Mesendoderm (in vitro differentiated cells): ENCODE data around the gene AMMECR1L. TPM values are rescaled to one million over a fixed set of nuclear protein-coding genes. Genes with fewer than 3 reads are reported as not detected.
"Not testable (repeated sequence)": the region's sequence is repeated elsewhere in the genome, so short reads cannot be mapped to it uniquely, and the experiment has no call there.

ENCODE experiments used
- DNase-seq: peaks from one replicate; pipeline ENCODE4 v3.0.0; 2013
- H2AK5ac ChIP-seq: 2 replicates; pipeline ENCODE4 v1.6.1; 2013; ENCODE audit warnings: low read length, inconsistent platforms
- H2BK120ac ChIP-seq: 2 replicates; pipeline ENCODE4 v1.6.1; 2013; ENCODE audit warnings: low read depth, mild to moderate bottlenecking, low read length, moderate library complexity, mixed read lengths
- H2BK15ac ChIP-seq: replicated peaks from 2 replicates; pipeline ENCODE4 v1.6.1; 2013; ENCODE audit warnings: low read depth, mild to moderate bottlenecking, moderate library complexity
- H2BK5ac ChIP-seq: 2 replicates; pipeline ENCODE4 v1.6.1; 2013; ENCODE audit warnings: low read length, inconsistent platforms
- H3K18ac ChIP-seq: 2 replicates; pipeline ENCODE4 v1.6.1; 2013; ENCODE audit warnings: mild to moderate bottlenecking, low read length, mixed read lengths
- H3K23ac ChIP-seq: one replicate; pipeline ENCODE4 v1.6.1; 2013; ENCODE audit warnings: low read length
- H3K27ac ChIP-seq: 2 replicates; pipeline ENCODE4 v1.5.1; 2013; ENCODE audit warnings: low read depth, mild to moderate bottlenecking, inconsistent platforms, low read length, moderate library complexity
- H3K27me3 ChIP-seq: 2 replicates; pipeline ENCODE4 v1.6.1; 2013; ENCODE audit warnings: low read length, control low read depth, mild to moderate bottlenecking, inconsistent platforms; ENCODE audit not compliant: insufficient read depth, poor library complexity
- H3K36me3 ChIP-seq: 2 replicates; pipeline ENCODE4 v1.6.1; 2013; ENCODE audit warnings: low read length, inconsistent platforms; ENCODE audit not compliant: control insufficient read depth, insufficient read depth
- H3K4ac ChIP-seq: one replicate; pipeline ENCODE4 v1.6.1; 2013; ENCODE audit warnings: low read depth, mild to moderate bottlenecking, low read length, moderate library complexity
- H3K4me1 ChIP-seq: 2 replicates; pipeline ENCODE4 v1.6.1; 2013; ENCODE audit warnings: low read depth, low read length, inconsistent platforms; ENCODE audit not compliant: control insufficient read depth
- H3K4me2 ChIP-seq: 2 replicates; pipeline ENCODE4 v1.6.1; 2013; ENCODE audit warnings: low read length
- H3K4me3 ChIP-seq: 2 replicates; pipeline ENCODE4 v1.5.1; 2013; ENCODE audit warnings: mild to moderate bottlenecking, low read length
- H3K56ac ChIP-seq: one replicate; pipeline ENCODE4 v1.6.1; 2013; ENCODE audit warnings: low read length
- H3K79me1 ChIP-seq: 2 replicates; pipeline ENCODE4 v1.6.1; 2013; ENCODE audit warnings: low read length, inconsistent platforms
- H3K79me2 ChIP-seq: 2 replicates; pipeline ENCODE4 v1.6.1; 2013; ENCODE audit warnings: mild to moderate bottlenecking, low read length; ENCODE audit not compliant: control insufficient read depth, insufficient read depth
- H3K9ac ChIP-seq: 2 replicates; pipeline ENCODE4 v1.6.1; 2013; ENCODE audit warnings: low read length, inconsistent platforms
- H4K5ac ChIP-seq: one replicate; pipeline ENCODE4 v1.6.1; 2013; ENCODE audit warnings: low read length
- H4K8ac ChIP-seq: one replicate; pipeline ENCODE4 v1.6.1; 2013; ENCODE audit warnings: low read depth, mild to moderate bottlenecking, control low read depth, low read length, moderate library complexity
- WGBS: extraction: QIAGEN DNeasy Blood & Tissue Kit; methylation state at CpG from one replicate; pipeline ENCODE4 v1.1.7; 2013; ENCODE audit warnings: low lambda C conversion rate, missing lambda C conversion rate; ENCODE audit not compliant: insufficient coverage; ENCODE audit errors: extremely low coverage; 5-methylcytosine and 5-hydroxymethylcytosine counted together
- small RNA-seq: library from polyadenylated mRNA; stranded (forward); fragments of <200 nt; extraction: miRNeasy Mini kit (QIAGEN cat#:217004); gene quantifications from one replicate; pipeline ENCODE3, GENCODE V24; 2013; ENCODE audit not compliant: insufficient read depth

The AMMECR1L gene

GRCh38 chr2:127814677-127815076, 71.1 kb downstream of the AMMECR1L start:
- no peak overlapping the region for H2BK5ac ChIP-seq
- H4K8ac ChIP-seq, result no peak overlapping the region
- no peaks in the 10 kb centered on the region for H3K27me3 ChIP-seq
- H2BK120ac ChIP-seq, result no peak overlapping the region
- H3K27ac ChIP-seq, result no peak overlapping the region
- H3K4me3 ChIP-seq, result no peak overlapping the region
- H3K4me1 ChIP-seq, result no peaks in the 10 kb centered on the region
- H3K79me1 ChIP-seq, result no peaks in the 10 kb centered on the region
- H2BK15ac ChIP-seq, result no peak overlapping the region
- no peak overlapping the region for H3K56ac ChIP-seq
- WGBS, result no CpG with 5 or more reads among the region's 1 CpG
- DNase-seq, result no peak
- H3K23ac ChIP-seq, result no peak overlapping the region
- no peak overlapping the region for H2AK5ac ChIP-seq
- no peak overlapping the region for H3K18ac ChIP-seq
- no peak overlapping the region for H3K4ac ChIP-seq
- H3K9ac ChIP-seq, result no peak overlapping the region
- H4K5ac ChIP-seq, result no peak overlapping the region
- peaks cover 12% of the 10 kb centered on the region for H3K79me2 ChIP-seq
- no peaks in the 10 kb centered on the region for H3K36me3 ChIP-seq
- no peak overlapping the region for H3K4me2 ChIP-seq

- H2AK5ac ChIP-seq, H2BK15ac ChIP-seq, H3K4ac ChIP-seq, H3K27me3 ChIP-seq, H3K4me1 ChIP-seq, H3K9ac ChIP-seq, H3K36me3 ChIP-seq, H3K4me3 ChIP-seq, H3K79me1 ChIP-seq, H2BK120ac ChIP-seq, H3K4me2 ChIP-seq, DNase-seq, H3K18ac ChIP-seq, H3K56ac ChIP-seq, H2BK5ac ChIP-seq, H4K5ac ChIP-seq, H3K23ac ChIP-seq, H3K27ac ChIP-seq, H4K8ac ChIP-seq: not testable (repeated sequence)
- no CpG with 5 or more reads among the region's 3 CpGs for WGBS
- peaks cover 24% of the 10 kb centered on the region for H3K79me2 ChIP-seq
Measured at GRCh38 chr2:127812441-127812840, 73.3 kb downstream of the AMMECR1L start.

Small RNA genes within 50 kb of the gene (small RNA-seq; reads per million reads assigned to genes)
- gene AC012306.1 (not detected), gene RF00017 (not detected), gene RF00019 (not detected), gene RNU6-395P (not detected)
